KOPT-K1 (cell line): ENCODE data around the gene TBC1D2.

Source experiments
- H3K27ac ChIP-seq: fragments of 200-600 bp; sonication (generic); 2 replicates; pipeline ENCODE4 v1.5.1; 2016; ENCODE audit warnings: antibody characterized with exemption, mild to moderate bottlenecking, low read depth, low read length; ENCODE audit not compliant: poor library complexity, severe bottlenecking
- H3K36me3 ChIP-seq: fragments of 200-600 bp; sonication (generic); 2 replicates; pipeline ENCODE4 v1.5.1; 2017; ENCODE audit warnings: antibody characterized with exemption, mild to moderate bottlenecking, low read length, moderate library complexity; ENCODE audit not compliant: insufficient read depth
- H3K9me3 ChIP-seq: fragments of 200-600 bp; sonication (generic); 2 replicates; pipeline ENCODE4 v1.5.1; 2017; ENCODE audit warnings: antibody characterized with exemption, low read length, mild to moderate bottlenecking; ENCODE audit not compliant: insufficient read depth, poor library complexity, severe bottlenecking

The TBC1D2 gene

GRCh38 chr9:98255578-98256296 lies at the start of gene TBC1D2:
Gene TBC1D2, minus strand, starts transcription at chr9:98255649. Its CDS starts 108 bp downstream, at chr9:98255541.
- H3K36me3 ChIP-seq: no peaks in the 10 kb centered on the region
- peak within 1 kb of the TSS; percentile 85 for H3K27ac ChIP-seq
- no peaks in the 10 kb centered on the region for H3K9me3 ChIP-seq

- no peak overlapping the region for H3K27ac ChIP-seq
- H3K9me3 ChIP-seq: no peaks in the 10 kb centered on the region
- no peaks in the 10 kb centered on the region for H3K36me3 ChIP-seq
Observed at GRCh38 chr9:98304381-98304780, 48.9 kb upstream of the TBC1D2 start.

- Histone ChIP-seq H3K9me3 (no peaks in the 10 kb centered on the region), H3K36me3 (no peaks in the 10 kb centered on the region), H3K27ac (no peak overlapping the region)
Observed at GRCh38 chr9:98303633-98304125, 48.2 kb upstream of the TBC1D2 start.

- no peak overlapping the region for H3K27ac ChIP-seq
- no peaks in the 10 kb centered on the region for H3K9me3 ChIP-seq
- H3K36me3 ChIP-seq: no peaks in the 10 kb centered on the region
Observed at GRCh38 chr9:98302938-98303632, 47.6 kb upstream of the TBC1D2 start.

- Histone ChIP-seq H3K27ac (no peak overlapping the region), H3K36me3 (no peaks in the 10 kb centered on the region), H3K9me3 (no peaks in the 10 kb centered on the region)
Observed at GRCh38 chr9:98302150-98302549, 46.7 kb upstream of the TBC1D2 start.

- Histone ChIP-seq H3K36me3 (no peaks in the 10 kb centered on the region), H3K27ac (no peak overlapping the region), H3K9me3 (no peaks in the 10 kb centered on the region)
Observed at GRCh38 chr9:98300611-98301010, 45.2 kb upstream of the TBC1D2 start.

GRCh38 chr9:98298476-98298875 lies 43.0 kb upstream of the TBC1D2 start:
- Histone ChIP-seq H3K9me3 (no peaks in the 10 kb centered on the region), H3K36me3 (no peaks in the 10 kb centered on the region), H3K27ac (no peak overlapping the region)

GRCh38 chr9:98295824-98296223 lies 40.4 kb upstream of the TBC1D2 start:
- Histone ChIP-seq H3K36me3 (no peaks in the 10 kb centered on the region), H3K9me3 (no peaks in the 10 kb centered on the region), H3K27ac (no peak overlapping the region)

- H3K9me3 ChIP-seq: no peaks in the 10 kb centered on the region
- H3K27ac ChIP-seq: no peak overlapping the region
- H3K36me3 ChIP-seq: no peaks in the 10 kb centered on the region
Observed at GRCh38 chr9:98291820-98292219, 36.4 kb upstream of the TBC1D2 start.

GRCh38 chr9:98290411-98290810 lies 35.0 kb upstream of the TBC1D2 start:
- H3K36me3 ChIP-seq: no peaks in the 10 kb centered on the region
- no peak overlapping the region for H3K27ac ChIP-seq
- H3K9me3 ChIP-seq: no peaks in the 10 kb centered on the region

GRCh38 chr9:98289614-98290201 lies 34.3 kb upstream of the TBC1D2 start:
- Histone ChIP-seq H3K9me3 (no peaks in the 10 kb centered on the region), H3K36me3 (no peaks in the 10 kb centered on the region), H3K27ac (no peak overlapping the region)

GRCh38 chr9:98288881-98289280 lies 33.4 kb upstream of the TBC1D2 start:
- Histone ChIP-seq H3K9me3 (no peaks in the 10 kb centered on the region), H3K27ac (no peak overlapping the region), H3K36me3 (no peaks in the 10 kb centered on the region)

GRCh38 chr9:98287384-98287783 lies 31.9 kb upstream of the TBC1D2 start:
- H3K36me3 ChIP-seq: no peaks in the 10 kb centered on the region
- H3K27ac ChIP-seq: no peak overlapping the region
- no peaks in the 10 kb centered on the region for H3K9me3 ChIP-seq

- H3K36me3 ChIP-seq: no peaks in the 10 kb centered on the region
- H3K27ac ChIP-seq: no peak overlapping the region
- no peaks in the 10 kb centered on the region for H3K9me3 ChIP-seq
Observed at GRCh38 chr9:98285446-98285845, 30.0 kb upstream of the TBC1D2 start.

GRCh38 chr9:98284754-98285153 lies 29.3 kb upstream of the TBC1D2 start:
- H3K27ac ChIP-seq: no peak overlapping the region
- H3K36me3 ChIP-seq: no peaks in the 10 kb centered on the region
- no peaks in the 10 kb centered on the region for H3K9me3 ChIP-seq
